HG02870 (cell line): Measurements from ENCODE around the gene IGFN1.

Experiments used
- ATAC-seq: cut with Tn5 transposase; IDR thresholded peaks from one replicate; pipeline ENCODE4 v1.9.1; 2021; ENCODE audit warnings: mild to moderate bottlenecking, moderate library complexity; ENCODE audit not compliant: unreplicated experiment

IGFN1 gene

DNA sequence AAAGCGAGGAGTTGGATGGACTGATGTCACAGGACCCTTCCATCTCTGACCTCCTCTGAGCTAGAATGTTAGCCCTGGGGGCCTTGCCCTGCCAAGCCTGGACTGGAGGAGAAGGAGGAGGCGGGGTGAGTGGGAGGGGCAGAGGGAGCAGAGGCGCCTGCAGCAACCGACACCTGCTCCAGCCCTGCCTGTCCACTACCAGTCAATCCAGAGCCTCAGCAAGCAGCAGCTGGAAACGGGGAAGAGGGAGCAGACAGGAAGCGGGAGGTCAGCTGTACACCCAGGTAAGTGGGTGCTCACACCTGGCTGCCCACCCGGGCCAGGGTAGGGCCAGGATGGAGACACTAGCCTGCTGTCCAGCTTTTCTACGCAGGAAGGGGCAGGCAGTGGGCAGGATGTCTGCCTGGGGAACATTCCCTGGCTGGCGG, at the start of gene IGFN1:
IGFN1 (plus strand) TSS at position 201 of the 428 bp plus-strand sequence. CDS start 2,470 bp downstream, outside the sequence.
- ATAC-seq = no peak

GRCh38 chr1:201140941-201141260, 49.7 kb upstream of the IGFN1 start:
- no peak for ATAC-seq

GRCh38 chr1:201141418-201141817, 49.2 kb upstream of the IGFN1 start:
- no peak for ATAC-seq

DNA sequence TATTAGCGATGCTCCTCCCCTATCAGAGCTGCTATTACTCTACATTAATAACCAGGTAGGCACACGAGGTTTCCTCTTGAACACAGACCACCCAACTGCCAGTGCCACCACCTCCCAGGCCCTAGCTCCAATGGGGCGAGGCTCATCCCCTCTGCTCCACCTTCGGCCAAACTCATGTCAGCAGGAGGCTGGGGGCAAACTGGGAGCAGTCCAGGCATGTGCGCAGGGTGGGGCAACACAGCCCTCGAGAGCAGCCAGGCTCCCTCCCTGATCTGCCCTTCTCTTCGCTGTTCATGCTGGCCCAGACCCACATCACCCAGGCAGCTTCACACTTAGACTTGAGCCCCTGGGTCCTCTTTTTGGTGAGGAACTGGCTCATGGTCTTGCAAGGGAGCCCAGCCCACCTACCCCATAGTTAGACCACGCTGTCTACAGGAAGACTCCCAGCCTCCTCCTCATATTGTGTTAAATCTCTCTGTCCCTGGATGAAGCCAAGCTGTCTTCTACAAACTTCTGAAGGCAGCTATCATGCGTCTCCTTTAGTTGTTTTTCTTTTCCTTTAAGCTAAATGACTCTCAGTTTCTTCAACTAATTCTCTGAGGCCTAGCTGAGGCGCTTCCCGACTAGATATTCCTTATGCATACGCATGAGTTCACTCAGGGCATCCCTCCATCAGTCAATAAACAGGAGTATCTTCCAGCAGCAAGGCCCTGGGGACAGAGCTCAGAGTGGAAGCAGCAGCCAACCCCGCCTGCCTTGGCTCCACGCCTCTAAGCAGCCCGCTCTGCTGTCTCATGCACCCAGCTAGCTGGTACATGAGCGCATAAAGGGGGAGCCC, 48.4 kb upstream of the IGFN1 start:
- no peak for ATAC-seq

- no peak for ATAC-seq
Observed at GRCh38 chr1:201142849-201143725, 47.5 kb upstream of the IGFN1 start.

DNA sequence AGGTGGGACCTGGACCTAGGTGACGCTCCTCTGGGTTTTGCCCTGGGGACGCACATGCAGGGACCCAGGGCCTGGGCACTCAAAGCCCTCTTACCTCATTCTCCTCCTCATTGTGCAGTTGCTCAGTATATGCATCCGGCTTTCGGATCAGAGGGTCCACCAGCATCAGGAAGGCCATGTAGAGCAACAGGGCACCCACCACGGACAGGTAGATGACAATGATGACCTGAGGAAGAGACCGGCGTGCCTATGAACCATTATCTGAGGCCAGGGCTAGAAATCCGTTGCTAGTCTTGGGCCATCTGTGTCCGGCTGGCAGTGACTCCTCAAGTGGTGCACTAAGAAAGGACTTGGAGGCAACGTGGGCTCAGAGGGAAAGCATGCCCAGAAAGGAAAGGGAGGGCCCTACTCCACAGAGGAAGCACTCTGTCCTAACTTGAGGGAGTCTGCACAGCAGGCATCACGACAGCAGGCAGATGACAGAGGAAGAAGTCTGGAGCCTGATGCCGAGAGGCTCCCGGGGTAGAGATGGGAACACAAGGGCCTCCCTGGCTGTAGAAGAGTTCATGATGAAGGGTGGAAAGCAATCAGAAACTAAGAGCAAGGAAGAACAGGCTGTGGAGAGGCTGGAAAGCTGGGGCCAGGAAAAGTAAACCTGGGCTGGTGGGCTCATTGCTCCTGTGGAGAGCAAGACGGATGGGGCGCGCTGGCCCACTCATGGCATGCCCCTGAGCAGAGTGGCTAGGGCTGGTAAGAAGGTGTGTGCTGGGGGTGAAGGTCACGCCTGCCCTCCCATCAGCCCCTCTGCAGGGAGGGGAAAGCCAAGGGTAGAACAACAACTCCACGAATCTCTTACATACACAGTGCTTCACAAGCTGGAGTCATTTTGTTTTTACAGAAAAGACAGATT, 46.6 kb upstream of the IGFN1 start:
- ATAC-seq = no peak

DNA sequence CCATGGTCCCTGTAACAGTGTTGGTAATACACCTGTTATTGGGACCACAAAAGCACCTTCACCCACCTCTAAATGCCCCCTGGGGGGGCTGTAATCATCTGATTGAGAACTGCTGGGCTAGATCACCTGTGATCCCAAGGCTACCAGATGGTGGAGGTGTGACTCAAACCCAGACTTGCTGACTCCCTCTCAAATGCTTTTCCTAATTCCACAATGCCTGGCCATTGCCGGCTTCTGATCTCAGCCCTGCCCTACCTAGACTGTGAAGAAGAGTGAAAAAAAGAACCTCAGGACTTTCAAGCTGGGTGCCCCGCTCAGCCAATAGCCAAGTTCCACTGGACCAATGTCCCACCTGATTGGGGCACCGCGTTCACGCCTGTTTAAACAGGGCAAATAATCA, 45.9 kb upstream of the IGFN1 start:
- ATAC-seq = no peak

GRCh38 chr1:201145132-201145531, 45.5 kb upstream of the IGFN1 start:
- no peak for ATAC-seq

- no peak for ATAC-seq
Observed at GRCh38 chr1:201145816-201146215, 44.8 kb upstream of the IGFN1 start.

GRCh38 chr1:201146626-201147390, 43.8 kb upstream of the IGFN1 start:
- no peak for ATAC-seq

GRCh38 chr1:201147396-201148015, 43.1 kb upstream of the IGFN1 start:
- ATAC-seq = no peak

GRCh38 chr1:201149400-201149799, 41.2 kb upstream of the IGFN1 start:
- ATAC-seq = no peak

DNA sequence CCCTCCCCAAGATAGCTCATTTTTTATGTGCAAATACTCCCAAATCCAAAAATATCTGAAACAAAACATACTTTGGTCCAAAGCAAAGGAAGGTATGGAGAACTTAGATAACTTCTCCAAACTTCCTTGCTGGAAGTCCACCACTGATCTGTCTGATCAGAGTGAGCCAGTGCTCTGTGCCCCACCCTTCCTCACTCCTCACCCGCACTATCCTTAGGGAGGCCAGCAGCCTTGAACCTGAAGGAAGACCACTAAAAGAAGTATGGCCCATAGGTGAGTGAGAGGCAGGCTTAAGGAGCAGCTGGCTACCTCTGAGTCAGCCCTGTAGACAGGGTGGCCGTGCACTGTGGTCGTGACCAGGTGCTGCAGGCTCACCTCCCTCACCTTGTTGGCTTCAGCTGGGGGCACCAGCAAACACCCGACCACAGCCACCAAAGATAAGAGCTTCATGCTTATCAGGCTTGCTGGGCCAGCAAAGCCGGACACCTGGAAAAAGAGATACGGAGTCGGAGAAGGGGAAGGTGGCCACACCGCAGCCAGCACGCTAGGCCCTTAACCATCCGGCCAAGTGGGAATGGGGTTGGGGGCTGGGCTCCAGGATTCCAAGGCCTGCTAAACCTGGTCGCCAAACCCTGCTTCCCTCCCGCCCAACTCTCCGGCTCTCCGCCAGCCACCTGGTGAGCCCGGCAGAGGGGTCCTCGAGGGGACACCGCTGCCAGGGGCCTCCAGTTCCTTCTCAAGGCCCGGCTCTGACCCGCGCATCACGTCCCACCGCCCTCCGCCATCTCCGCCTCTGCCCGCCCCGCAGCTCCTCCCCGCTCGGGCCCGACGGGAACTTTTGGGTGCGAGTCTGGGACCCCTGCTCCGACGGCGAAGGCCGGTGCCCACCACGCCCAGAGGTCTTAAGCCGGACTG, 36.9 kb upstream of the IGFN1 start:
- ATAC-seq = peak; percentile 68

DNA sequence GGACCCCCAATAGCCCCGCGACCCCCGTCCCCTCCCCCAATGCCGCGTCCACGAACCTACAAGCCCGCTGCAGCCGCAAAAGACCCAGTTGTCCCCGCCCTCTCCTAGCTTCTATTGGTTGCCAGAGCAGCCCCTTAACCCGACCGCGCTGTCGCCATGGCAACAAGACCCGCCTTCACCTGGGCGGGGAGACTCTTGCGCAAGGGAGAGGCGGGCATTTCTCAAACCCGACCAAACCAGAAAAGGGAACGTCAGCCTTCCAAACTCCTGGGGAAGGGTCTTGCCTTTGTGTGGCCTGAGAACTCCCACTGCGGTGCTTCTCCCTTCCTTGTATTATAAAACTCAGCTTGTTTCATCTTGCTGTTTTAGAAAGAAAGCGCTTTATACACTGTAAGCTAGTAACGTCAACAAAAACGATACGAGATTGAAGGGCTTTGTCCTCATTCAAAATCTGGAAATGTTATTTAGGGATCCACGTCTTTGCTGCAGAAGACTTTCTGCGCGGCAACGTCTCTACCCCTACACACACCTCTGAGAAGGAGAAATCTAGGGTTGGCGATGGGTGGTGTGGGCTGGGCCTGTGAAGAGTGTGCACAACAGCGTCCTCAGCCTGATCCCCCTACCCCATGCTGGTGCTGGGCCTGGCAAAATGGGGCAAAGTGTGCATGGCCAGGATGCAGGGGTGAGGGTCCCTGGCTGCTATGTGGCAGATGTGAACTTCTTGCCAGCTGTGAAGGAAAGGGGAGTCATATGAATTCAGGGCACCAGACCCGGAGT, 36.0 kb upstream of the IGFN1 start, which contains the start of gene TMEM9:
TMEM9 (minus strand) TSS at position 86 of the 777 bp plus-strand sequence. CDS start 551 bp downstream, outside the sequence.
- ATAC-seq = peak; percentile 95

GRCh38 chr1:201155354-201155753, 35.3 kb upstream of the IGFN1 start:
- no peak for ATAC-seq

- no peak for ATAC-seq
Observed at GRCh38 chr1:201156346-201156745, 34.3 kb upstream of the IGFN1 start.

- no peak for ATAC-seq
Observed at GRCh38 chr1:201156819-201157218, 33.8 kb upstream of the IGFN1 start.

DNA sequence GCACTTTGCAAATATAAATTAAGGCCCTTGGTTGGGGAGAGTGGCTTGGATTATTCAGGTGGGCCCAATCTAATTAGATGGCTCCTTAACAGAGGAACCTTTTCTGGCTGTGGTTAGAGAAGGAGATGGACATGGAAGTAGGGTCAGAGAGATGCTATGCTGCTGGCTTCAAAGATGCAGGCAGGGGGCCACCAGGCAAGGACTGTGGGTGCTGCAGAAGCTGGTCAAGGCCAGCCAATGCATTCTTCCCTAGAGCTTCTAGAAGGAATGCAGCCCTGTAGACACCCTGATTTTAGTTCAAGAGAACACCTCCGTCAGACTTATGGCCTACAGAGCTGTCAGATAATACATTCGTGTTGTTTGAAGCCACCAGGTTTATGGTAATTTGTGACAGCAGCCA, 32.7 kb upstream of the IGFN1 start:
- ATAC-seq = no peak
